Spleen (tissue), 11 donors: ENCODE results near the gene RAPGEF4. TPM values are rescaled to one million over a fixed set of nuclear protein-coding genes. Genes with fewer than 3 reads are reported as not detected.

Experiments
- DNase-seq: peaks from one replicate; pipeline ENCODE4 v3.0.0-alpha.2; 2020
- H3K27ac ChIP-seq, 8 donors: fragments of 200-600 bp; sonication (generic) in 7 of 8; 1 replicate in 4 of 8; 2 replicates in 4 of 8; pipeline versions ENCODE4 v1.5.0 to v1.8.0; 2016 to 2021; ENCODE audit warnings: inconsistent platforms in 4 of 8, mild to moderate bottlenecking in 4 of 8, moderate library complexity in 1 of 8
- H3K27me3 ChIP-seq, 7 donors: fragments of 200-600 bp; sonication (generic) in 6 of 7; replicated peaks in 1 of 7; 1 replicate in 4 of 7; 2 replicates in 3 of 7; pipeline versions ENCODE4 v1.5.0 to v1.8.0; 2016 to 2021; ENCODE audit warnings: inconsistent platforms in 3 of 7, mild to moderate bottlenecking in 1 of 7
- H3K36me3 ChIP-seq, 6 donors: fragments of 200-600 bp; sonication (generic) in 5 of 6; 1 replicate in 4 of 6; 2 replicates in 2 of 6; pipeline versions ENCODE4 v1.5.0 to v1.8.0; 2016 to 2021; ENCODE audit warnings: inconsistent platforms in 2 of 6
- H3K4me1 ChIP-seq, 6 donors: fragments of 200-600 bp; sonication (generic) in 5 of 6; 1 replicate in 3 of 6; 2 replicates in 3 of 6; pipeline versions ENCODE4 v1.5.0 to v1.8.0; 2016 to 2021; ENCODE audit warnings: inconsistent platforms in 3 of 6
- H3K4me3 ChIP-seq, 8 donors: fragments of 200-600 bp; sonication (generic) in 7 of 8; 1 replicate in 4 of 8; 2 replicates in 4 of 8; pipeline versions ENCODE4 v1.5.0 to v1.8.0; 2016 to 2021; ENCODE audit warnings: inconsistent platforms in 4 of 8, mild to moderate bottlenecking in 4 of 8, moderate library complexity in 2 of 8
- H3K9me3 ChIP-seq, 8 donors: fragments of 200-600 bp; sonication (generic) in 7 of 8; 1 replicate in 4 of 8; 2 replicates in 4 of 8; pipeline versions ENCODE4 v1.5.0 to v1.8.0; 2016 to 2021; ENCODE audit warnings: inconsistent platforms in 4 of 8
- CTCF ChIP-seq, 11 experiments: fragments of 200-600 bp in 7 of 11; fragments of 450-650 bp in 4 of 11; sonication (generic) in 4 of 11; IDR thresholded peaks in 8 of 11; conservative IDR thresholded peaks in 3 of 11; 1 replicate in 7 of 11; 2 replicates in 4 of 11; pipeline versions ENCODE4 v1.4.0 to v1.8.0; 2016 to 2021; ENCODE audit warnings: antibody characterized with exemption in 11 of 11, inconsistent platforms in 4 of 11, mild to moderate bottlenecking in 1 of 11
- POLR2A ChIP-seq, 3 donors: fragments of 450-650 bp; IDR thresholded peaks; one replicate each; pipeline ENCODE4 v1.5.1; 2017; ENCODE audit warnings: antibody characterized with exemption in 3 of 3, mild to moderate bottlenecking in 1 of 3
- POLR2AphosphoS5 ChIP-seq, 3 donors: sonication (generic); formaldehyde crosslinking; IDR thresholded peaks; one replicate each; pipeline ENCODE4 v1.5.1; 2017; ENCODE audit warnings: antibody characterized with exemption in 3 of 3
- WGBS, 5 donors: extraction: QIAGEN DNeasy Blood & Tissue Kit in 3 of 5; methylation state at CpG; one replicate each; pipeline versions ENCODE4 v1.1.5 to v1.1.7; 2013 to 2018; 5-methylcytosine and 5-hydroxymethylcytosine counted together
- intact Hi-C: fragments of 100-400 bp; cut with DNase I; formaldehyde crosslinking; loops from one replicate; pipeline ENCODE4 v1.15.0; 2023; ENCODE audit warnings: low total_unique reads
- polyA plus RNA-seq, 3 donors: library from polyadenylated mRNA; stranded (reverse); fragments of 200-250 nt; gene quantifications; one replicate each; pipeline ENCODE4 v1.2.1, GENCODE V29; 2013
- total RNA-seq, 7 donors: library from RNA; depleted of rRNA in 3 of 7; stranded (reverse); fragments of >200 nt in 3 of 7; fragmentation: NEBNext Ultra II Directional in 4 of 7; extraction: Animal tissue kit (Norgen Biotek cat#: 25700) in 4 of 7; gene quantifications; one replicate each; pipeline versions ENCODE4 v1.1.0 to v1.2.1, GENCODE V29; 2016 to 2021
- donor health status: healthy with polysubstance abuse.
- donor health status: DM: no; HTN: no; CAD: no; lungs with moderate emphysema.
- donor health status: DM: no; HTN: no; CAD: no.
- donor health status: Bipolar disorder and iron deficiency.
- donor health status: healthy.
- donor health status: DM: no; HTN: no; CAD: no.
- donor health status: DM: yes; HTN: yes; CAD: no.

The RAPGEF4 gene
- total and polyA plus RNA-seq, 10 donors: 0.52 to 11.0 (median 1.9) TPM

GRCh38 chr2:173030561-173031490 lies 295.2 kb downstream of the RAPGEF4 start:
- no peaks in the 10 kb centered on the region for H3K9me3 ChIP-seq
- H3K27me3 ChIP-seq: no peaks in the 10 kb centered on the region
- peaks cover 0 to 9% (median 0%) of the 10 kb centered on the region in 6 donors for H3K4me1 ChIP-seq
- no peak overlapping the region for H3K27ac ChIP-seq
- no peak overlapping the region for H3K4me3 ChIP-seq
- no peak for DNase-seq
- 84 to 91% (median 86%) methylated on average over 9 of the region's 9 CpGs for WGBS, 5 donors
- no peaks in the 10 kb centered on the region for H3K36me3 ChIP-seq
- intact Hi-C loops: no loop called here
- no peak for TF ChIP-seq POLR2AphosphoS5 (IDR thresholded peaks at IDR 0.05)
- no peak for TF ChIP-seq CTCF (IDR thresholded peaks at IDR 0.05 in 8 of 11, conservative IDR thresholded peaks at IDR 0.05 in 3 of 11)
- no peak for TF ChIP-seq POLR2A (IDR thresholded peaks at IDR 0.05)

GRCh38 chr2:173032032-173032431 lies 296.4 kb downstream of the RAPGEF4 start:
- Histone ChIP-seq H3K27ac (no peak overlapping the region), H3K9me3 (no peaks in the 10 kb centered on the region), H3K4me1 (peaks cover 0 to 9% (median 0%) of the 10 kb centered on the region in 6 donors), H3K27me3 (no peaks in the 10 kb centered on the region), H3K4me3 (no peak overlapping the region), H3K36me3 (no peaks in the 10 kb centered on the region)
- 81 to 97% (median 93%) methylated on average over 4 of the region's 4 CpGs for WGBS, 5 donors
- TF ChIP-seq POLR2A (IDR thresholded peaks at IDR 0.05) (no peak), CTCF (IDR thresholded peaks at IDR 0.05 in 8 of 11, conservative IDR thresholded peaks at IDR 0.05 in 3 of 11) (no peak), POLR2AphosphoS5 (IDR thresholded peaks at IDR 0.05) (no peak)
- intact Hi-C loops: no loop called here
- DNase-seq: no peak

GRCh38 chr2:173033084-173033483 lies 297.4 kb downstream of the RAPGEF4 start:
- TF ChIP-seq CTCF (IDR thresholded peaks at IDR 0.05 in 8 of 11, conservative IDR thresholded peaks at IDR 0.05 in 3 of 11) (no peak), POLR2AphosphoS5 (IDR thresholded peaks at IDR 0.05) (no peak), POLR2A (IDR thresholded peaks at IDR 0.05) (no peak)
- Histone ChIP-seq H3K27me3 (no peaks in the 10 kb centered on the region), H3K9me3 (no peaks in the 10 kb centered on the region), H3K4me3 (no peak overlapping the region), H3K27ac (no peak overlapping the region), H3K4me1 (no peaks in the 10 kb centered on the region), H3K36me3 (no peaks in the 10 kb centered on the region)
- intact Hi-C loops: no loop called here
- 88 to 94% (median 93%) methylated on average over 3 of the region's 3 CpGs for WGBS, 5 donors
- DNase-seq: no peak

GRCh38 chr2:173034143-173034542 lies 298.5 kb downstream of the RAPGEF4 start:
- TF ChIP-seq CTCF (IDR thresholded peaks at IDR 0.05 in 8 of 11, conservative IDR thresholded peaks at IDR 0.05 in 3 of 11): no peak
- TF ChIP-seq POLR2A (IDR thresholded peaks at IDR 0.05): no peak
- no peak for TF ChIP-seq POLR2AphosphoS5 (IDR thresholded peaks at IDR 0.05)
- no peaks in the 10 kb centered on the region for H3K27me3 ChIP-seq
- H3K27ac ChIP-seq: no peak overlapping the region
- H3K9me3 ChIP-seq: no peaks in the 10 kb centered on the region
- no peak overlapping the region for H3K4me3 ChIP-seq
- WGBS, 5 donors: 76 to 85% (median 78%) methylated on average over 7 of the region's 7 CpGs
- H3K36me3 ChIP-seq: no peaks in the 10 kb centered on the region
- DNase-seq: no peak
- intact Hi-C loops: no loop called here
- no peaks in the 10 kb centered on the region for H3K4me1 ChIP-seq
